ENCODE data around the gene FOXN1. TPM values are rescaled to one million over a fixed set of nuclear protein-coding genes. Genes with fewer than 3 reads are reported as not detected.
A peak's percentile ranks its signal among the peaks of the same experiment; 100 is the strongest.
"Not testable (repeated sequence)": the region's sequence is repeated elsewhere in the genome, so short reads cannot be mapped to it uniquely, and the experiment has no call there.

Gene FOXN1
- total RNA-seq, 1 donor from 2014 or later: not detected

DNA sequence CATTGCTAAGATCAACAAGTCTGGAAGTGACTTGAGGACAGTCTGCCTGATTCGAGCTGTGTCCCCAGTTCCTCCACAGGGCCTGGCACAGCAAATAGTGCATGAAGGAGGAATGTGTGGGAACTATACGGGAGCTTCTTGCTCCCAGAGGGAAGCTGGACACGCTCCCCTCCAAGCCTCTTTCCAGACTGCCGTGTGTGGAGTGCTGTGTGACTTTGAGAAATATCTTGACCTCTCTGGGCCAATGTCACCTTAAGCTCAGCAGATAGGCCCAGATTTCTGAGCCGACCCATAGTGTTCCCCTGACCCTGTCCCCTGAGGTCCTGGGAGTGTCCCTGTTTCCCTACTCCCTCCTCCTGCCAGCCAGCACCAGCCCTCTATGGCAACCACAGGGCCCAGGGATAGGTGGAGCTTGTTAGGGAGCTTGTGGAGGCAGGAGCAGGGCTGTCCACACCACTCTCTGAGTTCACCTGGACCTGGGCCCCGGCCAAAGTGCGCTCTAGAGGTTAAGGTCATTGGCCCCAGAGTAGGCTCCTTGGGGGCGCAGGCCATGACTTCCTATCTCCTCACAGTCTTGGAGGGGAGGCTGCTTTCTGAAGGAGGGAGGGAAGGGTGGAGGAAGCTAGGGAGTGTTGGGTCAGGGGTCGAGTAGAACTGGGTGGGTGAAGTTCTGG, 6.3 kb upstream of the FOXN1 start:
- FAIRE-seq (no peak), DNase-seq (ENCODE audit: low spot score in 2 of 2) (no peak)

DNA sequence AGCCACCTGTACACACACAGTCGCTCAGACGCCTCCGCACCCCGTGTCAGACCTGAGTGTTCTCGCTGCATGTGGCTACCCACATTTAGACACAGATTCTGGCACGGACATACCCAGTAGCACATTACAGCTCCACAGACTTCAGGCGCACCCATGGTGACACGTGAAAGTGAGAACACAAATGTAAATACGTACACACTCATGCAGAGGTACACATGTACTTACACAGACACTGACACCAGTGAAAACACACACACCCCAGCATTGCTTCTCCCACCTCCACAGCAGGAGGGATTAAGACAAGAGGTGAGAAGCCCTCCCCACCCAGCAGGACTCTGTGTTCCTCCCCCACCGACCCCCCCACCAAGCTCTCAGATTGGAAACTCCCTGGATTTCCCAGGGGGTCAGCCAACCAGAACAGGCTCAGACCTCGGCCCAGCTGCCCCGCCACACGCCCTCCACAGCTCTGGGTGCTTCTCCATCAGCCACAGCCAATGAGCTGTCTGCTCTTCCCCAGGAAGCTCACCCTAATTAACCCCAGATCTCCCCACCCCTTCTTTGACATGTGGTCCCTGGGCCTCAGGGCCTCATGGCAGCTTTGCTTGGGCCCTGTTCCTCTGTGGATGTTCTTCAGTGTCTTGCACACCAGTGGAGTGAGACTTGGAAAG, 5.3 kb upstream of the FOXN1 start:
- no peak for FAIRE-seq

DNA sequence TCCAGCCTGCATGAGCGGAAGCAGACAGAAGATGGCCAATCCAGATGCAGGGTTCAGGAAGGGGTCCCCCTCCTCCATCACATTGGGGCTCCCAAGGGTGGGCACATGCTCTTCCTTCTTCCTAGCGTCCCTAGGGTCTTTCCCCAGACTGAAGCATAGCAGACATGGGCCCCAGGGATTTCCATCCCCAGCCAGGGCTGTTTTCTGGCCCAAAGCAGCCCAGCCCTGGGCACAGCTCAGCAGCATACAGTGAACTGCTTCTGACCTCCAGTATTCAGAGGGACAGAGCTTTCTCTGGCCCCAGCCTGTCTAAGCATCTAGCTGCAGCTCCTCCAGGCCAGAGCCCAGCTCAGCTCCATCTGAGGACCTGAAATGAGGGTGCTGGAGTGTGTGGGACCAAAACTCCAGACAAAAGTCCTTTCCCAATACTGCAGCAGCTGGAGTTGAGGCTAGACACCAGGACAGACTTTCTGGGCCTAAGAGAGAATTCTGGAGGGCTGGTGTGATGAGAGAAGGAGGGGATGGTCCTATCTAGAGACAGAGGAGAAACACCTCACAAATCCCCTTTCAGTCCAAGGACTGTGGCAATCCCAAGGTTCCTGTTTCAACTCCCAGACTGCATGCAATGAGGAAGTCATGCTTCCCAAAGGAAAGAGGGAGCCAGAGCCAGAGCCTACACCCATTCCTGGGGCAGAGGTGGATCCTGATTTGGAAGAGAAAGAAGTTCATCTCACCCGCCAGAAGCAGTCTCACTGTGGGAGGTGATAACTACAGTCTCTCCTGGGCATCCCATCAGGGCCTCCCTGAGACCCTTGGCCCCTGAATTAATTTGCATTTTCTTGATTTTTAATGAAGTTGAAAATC, 4.5 kb upstream of the FOXN1 start:
- no peak for FAIRE-seq
- DNase-seq (ENCODE audit: low spot score in 2 of 2): no peak

More for the DNA sequence above, 5.3 kb upstream of the FOXN1 start:
- DNase-seq (ENCODE audit: low spot score in 2 of 2): no peak

GRCh38 chr17:28503420-28503819, 2.7 kb upstream of the FOXN1 start:
- FAIRE-seq (no peak), DNase-seq (ENCODE audit: low spot score in 2 of 2) (no peak)

GRCh38 chr17:28506763-28507487, 777 bp downstream of the FOXN1 start:
- FAIRE-seq: no peak

GRCh38 chr17:28507567-28508203, 1.5 kb downstream of the FOXN1 start:
- no peak for DNase-seq (ENCODE audit: low spot score in 2 of 2)
- FAIRE-seq: no peak

More at GRCh38 chr17:28506763-28507487, 777 bp downstream of the FOXN1 start:
- DNase-seq (ENCODE audit: low spot score in 2 of 2): no peak

- FAIRE-seq (no peak), DNase-seq (ENCODE audit: low spot score in 2 of 2) (no peak)
Observed at GRCh38 chr17:28508211-28508724, 2.1 kb downstream of the FOXN1 start.

- FAIRE-seq (no peak), DNase-seq (ENCODE audit: low spot score in 2 of 2) (peak in 1 of 2 donors; percentile 43)
Observed at GRCh38 chr17:28509789-28510188, 3.6 kb downstream of the FOXN1 start.

DNA sequence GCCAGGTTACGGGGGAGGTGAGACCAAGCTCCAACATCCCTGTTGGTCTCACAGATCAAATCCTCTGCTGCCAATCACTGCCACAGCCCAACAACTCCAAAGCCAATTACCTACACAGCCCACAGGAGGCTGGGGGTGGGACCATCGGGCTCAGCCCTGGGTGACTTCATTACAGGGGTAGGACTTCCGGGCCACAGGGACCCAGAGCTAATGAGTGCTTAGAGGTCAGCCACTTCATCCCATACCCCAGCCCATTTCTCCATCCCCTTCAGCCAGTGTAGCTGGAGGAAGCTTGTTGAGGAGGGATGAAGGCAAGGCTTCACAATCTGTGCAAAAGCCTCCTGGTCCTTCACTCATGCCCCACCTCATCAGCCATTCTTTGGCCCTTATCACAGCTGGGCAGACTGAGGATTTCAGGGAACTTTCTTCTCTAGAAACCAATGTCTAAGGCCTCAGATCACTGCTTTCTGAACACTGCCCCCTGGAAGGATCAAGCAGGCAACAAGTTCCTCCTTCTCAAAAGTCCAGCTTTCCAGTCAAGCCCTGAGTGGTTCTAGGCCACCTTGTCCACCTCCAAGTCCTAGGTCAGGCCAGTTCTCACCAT, 5.8 kb downstream of the FOXN1 start:
- FAIRE-seq (no peak), DNase-seq (ENCODE audit: low spot score in 2 of 2) (no peak)

GRCh38 chr17:28513476-28513875, 7.3 kb downstream of the FOXN1 start:
- no peak for FAIRE-seq

DNA sequence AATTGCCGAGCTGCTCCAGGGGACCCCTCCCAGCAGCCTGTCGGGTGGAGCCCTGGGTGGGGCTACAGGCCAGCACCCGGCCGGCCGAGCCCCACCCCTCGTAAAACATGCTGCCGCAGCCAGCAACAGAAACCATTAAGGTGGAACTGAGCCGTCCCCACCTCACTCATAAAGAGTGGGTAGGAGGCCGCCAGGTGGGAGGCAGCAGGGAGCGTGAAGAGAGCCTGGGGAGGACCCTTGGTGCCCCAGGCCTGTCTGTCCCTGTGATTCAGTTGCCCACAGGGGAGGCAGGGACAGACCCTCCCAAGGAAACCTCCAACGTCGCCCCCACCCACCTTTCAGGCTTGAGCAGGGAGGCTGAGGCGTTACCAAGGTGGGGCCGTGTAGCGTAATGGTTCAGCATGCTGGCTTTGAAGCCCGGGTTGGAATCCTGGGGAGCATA, 8.4 kb downstream of the FOXN1 start:
- DNase-seq (ENCODE audit: low spot score in 2 of 2) (no peak), FAIRE-seq (no peak)

More at GRCh38 chr17:28513476-28513875, 7.3 kb downstream of the FOXN1 start:
- DNase-seq (ENCODE audit: low spot score in 2 of 2): no peak

DNA sequence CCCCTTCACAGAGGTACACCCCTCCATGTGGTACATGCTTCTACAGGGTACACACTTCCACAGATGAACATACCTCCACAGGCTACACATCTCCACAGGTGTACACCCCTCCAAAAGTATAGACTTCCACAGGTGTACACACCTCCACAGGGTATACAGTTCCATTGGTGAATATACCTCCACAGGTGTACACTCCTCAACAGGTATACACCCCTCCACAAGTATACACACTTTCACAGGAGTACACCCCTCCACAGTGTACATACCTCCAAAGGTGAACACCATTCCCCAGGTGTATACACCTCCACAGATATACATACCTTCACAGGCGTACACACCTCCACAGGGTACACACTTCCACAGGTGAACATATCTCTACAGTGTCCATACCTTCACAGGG, 9.4 kb downstream of the FOXN1 start:
- no peak for DNase-seq (ENCODE audit: low spot score in 2 of 2)
- no peak for FAIRE-seq

DNA sequence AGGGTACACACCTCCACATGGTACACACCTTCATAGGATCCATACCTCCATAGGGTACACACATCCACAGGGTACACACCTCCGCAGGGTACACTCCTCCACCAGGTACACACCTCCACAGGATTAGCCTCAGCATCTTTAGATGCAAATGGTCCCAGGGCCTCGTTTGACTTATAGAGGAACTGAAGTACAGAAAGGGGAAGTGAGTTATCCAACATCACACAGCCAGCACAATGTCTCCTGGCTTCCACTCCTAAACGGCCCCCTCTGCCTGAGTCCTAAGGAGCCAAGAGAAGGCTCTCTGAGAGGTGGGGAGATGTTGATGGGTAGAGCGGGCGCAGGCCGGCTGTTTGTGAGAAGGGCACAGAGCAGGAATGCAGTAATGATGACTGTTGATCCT, 12.0 kb downstream of the FOXN1 start:
- no peak for DNase-seq (ENCODE audit: low spot score in 2 of 2)
- FAIRE-seq: no peak

DNA sequence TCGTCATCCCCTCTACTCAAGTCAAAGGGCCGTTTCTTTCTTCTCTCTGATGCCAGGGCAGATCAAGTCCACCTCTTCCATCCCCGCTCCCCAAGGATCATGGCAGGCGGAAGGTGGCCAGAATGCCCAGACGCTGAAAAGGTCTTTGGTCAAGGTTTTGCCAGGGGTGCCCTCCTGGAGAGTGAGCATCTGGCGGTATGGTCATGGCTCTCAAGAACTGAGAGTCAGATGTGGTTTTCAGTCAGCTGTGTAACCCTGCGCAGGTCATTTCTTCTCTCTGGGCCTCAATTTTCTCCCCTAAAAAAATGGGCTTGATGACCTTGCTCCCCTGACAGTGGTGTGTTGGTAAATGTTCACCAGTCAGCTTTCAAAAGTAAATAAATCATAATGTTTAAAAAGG, 12.4 kb downstream of the FOXN1 start:
- FAIRE-seq (no peak), DNase-seq (ENCODE audit: low spot score in 2 of 2) (no peak)

DNA sequence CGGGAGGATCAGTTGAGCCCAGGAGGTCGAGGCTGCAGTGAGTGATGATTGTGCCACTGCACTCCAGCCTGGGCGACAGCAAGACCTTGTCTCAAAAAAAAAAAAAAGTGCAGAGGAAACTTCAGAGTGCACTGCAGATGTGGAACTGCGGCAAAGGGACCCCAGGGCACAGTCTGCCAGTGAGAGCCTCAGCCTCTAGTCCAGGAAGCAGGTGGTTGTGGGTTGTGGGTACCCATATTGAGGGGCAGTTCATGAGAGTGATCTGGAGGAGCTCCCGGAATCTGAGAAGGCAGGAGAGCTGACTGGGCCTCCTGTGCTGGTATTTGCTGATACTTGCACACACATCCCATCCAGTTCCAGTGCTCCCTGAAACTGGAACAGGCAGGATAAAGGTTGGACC, 13.1 kb downstream of the FOXN1 start:
- DNase-seq (ENCODE audit: low spot score in 2 of 2) (no peak), FAIRE-seq (no peak)

DNA sequence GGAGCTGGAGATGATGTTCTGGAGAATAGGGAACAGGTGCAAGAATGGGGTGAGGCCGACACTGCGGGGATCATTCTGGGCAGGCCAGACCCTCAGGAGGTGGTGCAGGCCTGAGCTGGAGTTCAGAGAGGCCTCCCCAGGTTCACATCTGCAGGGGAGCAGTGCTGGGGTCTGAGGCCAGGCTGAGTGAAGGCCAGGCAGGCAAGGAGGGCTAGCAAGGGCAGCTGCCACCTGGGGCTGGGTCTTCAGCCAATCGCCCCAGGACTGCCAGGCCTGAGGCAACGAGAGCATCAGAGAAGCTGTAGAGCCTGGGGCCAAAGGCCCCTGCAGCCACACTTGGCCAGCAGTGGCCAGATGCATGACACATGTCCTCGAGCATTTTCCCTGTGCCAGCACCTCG, 14.5 kb downstream of the FOXN1 start:
- no peak for FAIRE-seq
- no peak for DNase-seq (ENCODE audit: low spot score in 2 of 2)

- FAIRE-seq (no peak), DNase-seq (ENCODE audit: low spot score in 2 of 2) (no peak)
Observed at GRCh38 chr17:28521311-28522085, 15.3 kb downstream of the FOXN1 start.

GRCh38 chr17:28522281-28522680, 16.1 kb downstream of the FOXN1 start:
- DNase-seq (ENCODE audit: low spot score in 2 of 2); FAIRE-seq: not testable (repeated sequence)

DNA sequence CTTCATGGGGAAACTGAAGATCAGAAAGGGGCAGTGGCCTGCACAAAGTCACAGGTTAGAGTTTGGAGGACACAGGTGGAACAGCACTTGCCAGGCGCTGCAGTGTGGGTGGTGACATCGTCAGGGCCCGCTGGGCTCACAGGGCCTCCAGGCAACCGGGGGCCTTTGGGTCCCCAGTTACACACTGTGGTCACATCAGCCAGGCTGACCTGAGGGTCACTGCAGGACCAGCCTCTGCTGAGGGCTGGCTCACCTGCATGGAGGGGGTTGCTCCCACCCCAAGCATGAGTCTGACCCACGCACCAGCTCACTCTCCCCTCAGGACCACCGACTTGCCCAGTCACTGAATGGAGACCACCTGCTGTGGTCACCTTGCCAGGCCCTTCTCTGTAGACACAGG, 17.0 kb downstream of the FOXN1 start:
- FAIRE-seq: no peak

More for the DNA sequence above, 17.0 kb downstream of the FOXN1 start:
- no peak for DNase-seq (ENCODE audit: low spot score in 2 of 2)

Data from frontal cortex (tissue), 4 donors.